ENCODE data around the gene CEP128.

GRCh38 chr14:80862541-80862940 lies 79.0 kb downstream of the CEP128 start:
- TF ChIP-seq POLR2AphosphoS5 (IDR thresholded peaks at IDR 0.05; ENCODE audit: borderline replicate concordance, low read depth, low read length) = no peak
- no peak for TF ChIP-seq EZH2 (IDR thresholded peaks at IDR 0.05)
- TF ChIP-seq FOXP2 (optimal IDR thresholded peaks at IDR 0.05; ENCODE audit: control extremely low read depth, extremely low read length, insufficient read depth) = no peak
